HCEC 1CT (cell line): ENCODE measurements around the gene KCTD16.

Source experiments
- DNase-seq: peaks from one replicate; pipeline ENCODE4 v3.0.0-alpha.2; 2017

KCTD16 gene

DNA sequence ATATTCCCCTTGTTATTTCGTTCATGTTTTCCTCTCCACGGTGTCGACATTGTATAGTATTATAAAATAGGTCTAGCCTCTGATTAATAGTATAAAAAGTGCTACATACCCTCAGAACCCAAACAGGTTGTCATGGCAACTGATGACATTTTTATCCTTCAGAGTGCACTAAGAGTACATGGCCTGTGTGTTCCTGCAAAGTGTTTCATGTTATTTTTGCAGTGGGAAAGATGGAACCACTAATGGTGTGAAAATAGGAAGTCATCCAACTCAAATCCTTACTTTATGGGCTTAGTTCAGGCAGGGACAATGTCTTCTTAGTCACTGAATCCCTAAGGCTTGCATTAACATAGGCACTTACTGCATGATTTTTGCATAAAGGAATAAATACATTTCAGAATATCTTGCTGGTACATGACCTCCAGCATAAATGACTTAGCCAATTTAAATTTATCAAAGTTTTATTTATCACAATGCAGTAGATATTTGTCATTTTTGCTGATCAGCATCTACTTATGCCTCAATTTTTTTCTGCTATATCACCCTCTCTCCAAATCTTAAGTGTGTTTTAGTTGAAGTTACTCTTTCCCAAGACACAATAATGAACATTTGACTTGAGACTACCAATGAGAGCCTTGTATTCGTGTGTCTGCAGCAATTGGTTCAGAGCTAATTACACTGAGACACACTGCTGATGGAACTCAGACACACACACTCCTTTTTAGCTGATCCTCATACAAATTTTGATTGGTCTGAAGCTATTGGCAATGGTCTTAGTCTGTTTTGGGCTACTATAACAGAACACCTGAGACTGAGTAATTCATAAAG lies 243.7 kb downstream of the KCTD16 start:
- no peak for DNase-seq

DNA sequence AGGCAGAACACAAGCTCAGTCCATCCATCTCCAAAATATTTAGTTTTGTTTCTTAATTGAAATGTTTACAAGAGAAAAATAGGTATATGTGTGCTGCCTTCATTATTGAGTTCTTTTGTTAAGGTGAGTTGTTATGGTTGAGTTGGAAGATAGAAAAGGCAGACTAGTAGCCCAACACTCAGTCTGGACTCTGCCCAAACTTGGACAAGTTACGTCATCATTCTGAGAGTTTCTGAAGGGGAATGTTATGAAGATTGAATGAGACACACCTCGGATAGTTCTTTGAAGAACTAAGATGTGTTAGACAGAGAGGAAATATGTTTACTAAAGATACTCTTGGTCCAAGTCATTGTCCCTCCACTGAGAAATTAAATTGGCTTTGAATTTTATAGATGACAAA lies 245.5 kb downstream of the KCTD16 start:
- no peak for DNase-seq

DNA sequence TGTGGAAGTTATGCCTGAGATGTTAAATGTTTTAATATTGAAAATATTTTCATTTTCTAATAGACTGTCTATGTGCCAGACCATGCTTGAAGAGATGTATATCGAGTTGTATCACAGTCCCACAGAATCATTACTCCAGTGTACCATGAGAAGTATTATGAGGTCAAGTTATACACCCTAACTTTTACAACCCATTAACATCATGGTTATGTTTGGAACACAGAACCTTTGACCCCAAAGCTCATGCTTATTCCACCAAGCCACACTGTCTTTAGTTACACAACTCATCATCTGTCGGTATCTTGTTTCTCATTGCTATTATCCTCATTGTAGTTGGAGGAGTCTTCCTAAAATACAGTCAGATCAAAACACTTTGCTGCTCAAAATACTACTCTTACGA lies 248.0 kb downstream of the KCTD16 start:
- DNase-seq: no peak

DNA sequence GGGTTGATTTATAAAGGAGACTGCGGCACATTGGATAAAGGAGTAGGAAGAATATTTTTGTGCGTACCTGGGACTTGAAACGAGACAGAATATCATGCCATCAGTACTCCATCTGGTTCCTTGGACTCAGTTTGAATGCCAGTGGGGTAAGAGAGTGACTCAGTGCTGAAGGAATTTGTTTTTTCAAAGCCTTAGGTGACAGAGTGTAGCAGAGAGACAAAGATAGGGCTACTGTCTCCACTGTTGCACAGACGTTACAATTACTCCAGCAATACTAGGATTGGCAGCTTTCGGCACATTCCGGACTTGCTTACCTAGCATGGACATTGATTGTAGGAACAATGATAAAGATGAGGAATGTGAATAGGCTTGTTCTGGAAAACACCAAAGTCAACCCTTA lies 250.7 kb downstream of the KCTD16 start:
- DNase-seq: peak; percentile 4

DNA sequence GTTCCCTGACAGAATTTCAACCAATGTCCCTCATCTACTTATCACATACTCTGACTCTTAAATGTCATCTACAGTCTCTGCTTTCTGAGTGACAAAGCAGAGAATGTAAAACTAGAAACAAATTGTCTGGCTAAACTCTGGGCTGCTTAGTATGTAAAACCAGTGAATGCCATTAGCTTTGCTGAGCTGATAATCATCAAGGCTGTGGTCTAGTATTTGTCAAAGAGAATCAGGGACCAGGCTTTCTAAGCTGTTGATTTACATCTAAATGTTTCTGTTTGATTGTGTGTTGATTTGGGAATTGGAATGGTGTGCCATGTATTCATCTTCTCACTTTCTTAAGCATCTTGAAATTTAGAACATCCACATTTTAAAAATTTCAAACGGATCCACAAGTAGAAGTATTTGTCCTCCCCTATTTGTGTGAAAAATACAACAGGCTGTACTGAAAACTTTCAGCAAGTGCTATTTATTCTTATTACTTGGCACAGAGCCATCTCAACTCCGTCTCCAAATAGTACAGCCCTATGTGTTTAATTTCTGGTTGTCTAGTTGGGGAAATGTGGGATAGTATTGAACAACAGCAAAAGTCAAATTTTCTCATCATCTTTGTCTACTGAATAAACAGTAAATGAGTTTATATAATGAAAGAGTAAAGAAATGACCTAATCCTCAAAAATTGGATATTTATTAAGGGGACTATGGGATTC lies 251.5 kb downstream of the KCTD16 start:
- no peak for DNase-seq

DNA sequence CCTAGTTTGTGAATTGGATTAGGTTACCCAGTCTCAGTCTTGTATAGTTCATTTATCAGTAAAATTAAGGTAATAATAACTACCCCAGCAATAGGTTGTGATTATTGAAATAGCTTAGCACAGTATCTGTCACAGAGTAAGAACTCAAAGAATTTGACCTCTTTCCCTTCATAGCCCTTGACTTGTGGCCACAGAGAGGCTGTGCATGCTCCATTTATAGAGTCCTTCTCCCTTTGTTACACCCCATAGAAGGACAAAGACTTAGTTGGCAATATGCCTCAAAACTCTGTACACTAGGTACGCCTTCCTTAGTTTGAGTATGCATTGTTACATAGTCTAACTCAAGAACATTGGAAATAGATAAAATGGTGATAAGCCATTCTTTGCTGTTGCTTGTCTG lies 257.2 kb downstream of the KCTD16 start:
- DNase-seq: no peak

DNA sequence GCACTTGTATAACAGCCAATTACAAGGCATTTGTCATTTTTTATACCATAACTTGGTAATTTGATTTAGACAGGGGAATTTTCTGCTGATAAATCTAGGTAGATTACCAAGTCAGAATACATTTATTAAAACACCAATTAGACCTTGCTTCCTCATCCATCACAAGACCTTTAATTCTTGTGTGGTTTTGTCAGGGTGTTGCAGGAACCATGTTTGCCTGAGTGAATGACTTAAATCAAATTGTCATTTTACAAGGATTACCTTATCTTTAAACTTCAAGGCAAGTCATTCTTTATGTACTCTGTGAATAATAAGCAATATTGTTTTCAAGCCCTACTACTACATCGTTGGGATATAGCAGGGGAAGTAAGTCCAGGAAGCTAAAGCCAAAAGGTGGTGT lies 257.7 kb downstream of the KCTD16 start:
- DNase-seq: no peak

DNA sequence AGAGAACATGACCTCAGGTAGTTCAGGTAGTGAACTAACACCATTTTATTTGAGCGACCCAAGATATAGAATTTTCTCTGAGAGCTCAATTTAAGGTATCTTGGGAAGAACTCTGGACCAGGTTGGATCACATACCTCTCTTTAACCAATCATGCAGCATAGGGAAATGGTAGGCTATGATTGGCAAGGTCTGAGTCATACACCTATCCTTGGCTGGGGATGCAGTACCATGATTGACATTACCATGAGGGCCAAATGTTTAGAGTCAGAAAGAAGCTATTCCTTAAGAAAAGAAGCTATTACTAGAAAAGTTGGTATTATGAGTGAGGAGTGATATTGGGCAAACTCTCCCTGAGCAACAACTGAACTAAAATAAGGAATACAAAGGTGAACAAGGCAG lies 258.7 kb downstream of the KCTD16 start:
- no peak for DNase-seq

DNA sequence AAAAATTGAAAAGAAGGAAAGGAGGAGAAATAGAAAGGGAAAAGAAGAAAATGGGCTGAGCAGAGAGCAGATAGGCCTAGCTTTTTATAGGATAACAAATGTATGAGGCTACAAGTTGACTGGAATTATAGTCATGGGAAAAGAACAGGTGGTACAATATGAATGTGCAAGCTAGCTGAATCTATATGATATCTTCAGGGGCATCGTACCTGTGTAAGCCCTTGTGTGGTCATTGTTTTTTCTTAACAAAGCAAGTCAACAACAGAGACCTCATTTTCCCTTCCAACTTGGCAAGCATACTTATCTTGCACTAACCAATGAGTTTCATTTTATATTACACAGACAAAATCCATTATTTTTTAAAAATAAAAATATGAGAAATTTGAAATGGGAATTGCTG lies 259.2 kb downstream of the KCTD16 start:
- DNase-seq: no peak

DNA sequence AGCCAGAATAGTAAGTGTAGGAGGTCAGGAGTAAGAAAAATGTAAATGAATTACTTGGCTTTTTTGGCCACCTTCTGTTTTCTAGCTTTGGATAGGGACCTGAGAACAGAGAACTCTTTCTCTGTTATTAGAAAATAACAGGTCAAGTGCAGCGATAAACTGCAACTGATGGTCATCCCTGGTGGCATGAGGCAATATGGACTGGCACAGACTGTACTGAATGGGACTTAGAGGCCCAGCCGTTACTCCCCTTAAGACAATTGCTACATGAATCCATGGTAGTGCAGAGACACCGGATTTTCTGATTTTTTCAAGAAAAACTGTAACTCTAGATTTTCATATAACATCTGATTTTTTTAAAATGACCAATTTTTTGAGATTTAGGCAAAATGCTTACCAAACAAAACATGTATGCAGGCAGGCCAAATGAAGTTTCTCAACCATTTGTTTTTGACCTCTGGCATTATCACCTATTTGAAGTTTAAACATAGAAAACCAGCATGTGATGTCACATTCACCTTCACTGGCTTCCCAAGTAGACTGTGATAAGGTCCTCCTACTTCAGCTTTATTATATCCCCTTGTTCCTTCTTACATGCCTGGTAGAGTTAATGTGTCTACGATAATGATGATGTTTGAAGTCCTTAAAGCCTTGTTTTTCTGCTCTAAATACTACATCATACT lies 262.6 kb downstream of the KCTD16 start:
- no peak for DNase-seq

DNA sequence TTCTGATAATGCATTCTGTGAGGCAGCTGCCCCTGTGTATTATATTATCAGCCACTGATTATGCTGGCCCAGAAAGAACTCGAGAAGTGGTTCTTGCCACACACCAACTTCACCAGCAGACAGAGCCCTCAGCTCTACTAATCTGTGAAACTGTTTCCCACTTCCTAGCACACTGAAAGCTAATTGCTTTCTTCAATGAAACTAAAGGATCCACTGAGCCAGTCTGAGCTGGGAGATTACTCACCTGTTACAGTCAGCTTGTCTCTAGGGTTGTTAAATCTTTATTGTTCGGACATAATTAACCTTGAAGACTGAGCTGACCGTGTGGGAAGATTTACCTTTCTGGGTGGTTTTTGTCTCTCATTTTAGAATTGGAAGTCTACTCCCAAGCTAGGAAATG lies 263.2 kb downstream of the KCTD16 start:
- DNase-seq: no peak

DNA sequence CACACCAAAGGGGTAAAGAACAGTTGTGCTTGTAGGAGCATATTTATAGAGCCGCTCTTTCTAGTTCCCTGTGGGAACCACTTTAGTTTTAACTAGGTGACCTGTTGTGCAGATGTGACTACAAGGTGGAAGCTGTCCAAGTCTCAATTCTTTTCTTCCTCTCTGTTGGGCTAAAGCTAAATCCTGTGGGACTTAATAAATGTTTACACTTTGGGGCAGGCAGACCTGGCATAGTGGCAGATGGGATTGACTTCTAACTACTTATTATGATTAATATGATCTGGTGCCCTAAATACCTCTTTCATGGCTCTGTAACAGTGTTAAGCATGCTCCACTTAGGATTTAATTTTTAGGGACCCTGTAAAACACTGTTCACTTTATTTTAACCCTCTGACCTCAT lies 265.3 kb downstream of the KCTD16 start:
- DNase-seq: no peak

DNA sequence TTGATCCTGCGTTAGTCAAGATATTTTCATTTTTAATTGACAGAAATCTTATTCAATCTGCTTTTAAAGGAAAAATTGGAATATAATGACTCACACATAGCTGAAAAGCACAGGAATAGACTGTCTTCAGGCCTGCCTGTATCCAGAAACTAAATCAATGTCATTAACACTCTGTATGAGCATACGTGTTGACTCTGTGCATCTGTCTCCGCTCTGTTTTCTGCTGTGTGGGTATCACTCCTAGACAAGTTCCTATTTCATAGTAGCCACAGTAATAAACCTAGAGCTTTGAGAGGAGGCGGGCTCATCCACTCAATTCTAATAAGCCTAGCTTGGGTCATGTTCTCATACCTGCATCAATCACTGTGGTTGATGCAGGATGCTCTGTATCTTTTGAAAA lies 267.6 kb downstream of the KCTD16 start:
- no peak for DNase-seq

DNA sequence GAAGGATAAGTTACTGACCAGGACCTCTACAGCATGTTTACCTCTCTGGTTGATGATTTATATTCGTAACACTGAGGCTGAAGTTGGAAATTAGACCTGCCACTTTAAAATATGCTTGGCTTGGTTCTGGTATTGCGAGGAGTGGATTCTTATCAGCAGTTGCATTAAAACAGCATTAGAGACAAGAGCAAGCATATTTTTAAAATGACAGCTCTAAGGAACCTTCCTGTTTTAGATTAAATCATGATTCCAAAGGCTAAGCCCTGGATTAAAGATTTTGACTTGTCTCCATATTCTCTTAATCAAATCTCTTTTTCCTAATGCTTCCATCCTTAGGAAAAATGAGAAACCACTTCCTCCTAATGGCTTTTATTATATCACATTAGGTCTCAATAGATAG lies 277.8 kb downstream of the KCTD16 start:
- no peak for DNase-seq

DNA sequence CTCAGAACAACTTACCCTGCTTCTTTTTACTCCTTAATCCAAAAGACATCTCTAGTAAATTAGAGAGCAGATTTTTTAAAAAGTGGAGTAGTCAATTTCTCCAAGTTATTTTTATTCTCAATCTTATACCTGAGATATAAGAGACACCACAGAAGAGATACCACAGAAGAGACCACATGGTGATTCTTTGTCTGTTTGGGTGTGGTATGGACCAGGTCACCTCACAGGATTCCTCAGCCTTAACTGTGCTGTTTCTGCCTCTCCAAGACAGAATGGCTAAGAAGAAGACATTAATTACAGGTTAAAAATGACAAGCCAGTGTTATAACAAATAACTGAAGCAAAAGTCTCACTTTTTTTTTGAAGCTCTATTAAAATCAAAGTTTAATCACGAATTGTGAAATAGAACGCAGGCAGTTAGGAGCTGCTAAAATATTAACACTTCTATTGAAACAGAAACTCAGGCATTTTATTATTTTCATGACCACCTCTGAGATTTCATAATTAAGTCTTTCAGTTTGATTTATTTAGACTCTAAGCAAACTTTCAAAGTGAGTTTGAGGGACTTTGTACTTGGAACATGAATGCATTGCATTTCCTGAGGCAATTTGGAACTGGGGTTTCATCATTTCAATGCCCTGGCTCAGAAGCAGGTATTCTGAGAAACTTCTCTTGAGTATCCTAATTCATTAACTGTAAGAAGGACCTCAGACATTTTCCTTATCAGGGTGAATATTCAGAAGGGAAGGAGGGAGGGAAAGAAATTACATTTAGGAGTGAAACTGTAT lies 280.7 kb downstream of the KCTD16 start:
- no peak for DNase-seq

DNA sequence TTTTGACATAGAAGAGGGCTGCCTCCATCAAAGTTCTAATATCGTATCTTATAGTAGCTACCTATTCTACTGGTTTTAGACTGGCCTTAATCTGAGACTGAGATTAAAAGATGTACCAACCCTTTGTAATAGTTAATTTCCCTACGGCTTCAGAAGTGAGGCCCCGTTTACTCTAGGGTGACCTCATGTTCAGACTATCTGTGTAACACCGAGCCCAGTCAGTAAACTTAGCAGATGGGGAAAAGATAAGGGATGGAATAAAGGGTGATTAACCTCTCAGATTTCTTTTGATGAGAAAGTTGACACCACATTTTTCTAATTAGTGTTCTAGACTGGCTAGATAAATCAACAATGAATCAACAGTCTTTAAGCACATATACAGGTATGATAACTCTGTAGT lies 283.1 kb downstream of the KCTD16 start:
- no peak for DNase-seq

DNA sequence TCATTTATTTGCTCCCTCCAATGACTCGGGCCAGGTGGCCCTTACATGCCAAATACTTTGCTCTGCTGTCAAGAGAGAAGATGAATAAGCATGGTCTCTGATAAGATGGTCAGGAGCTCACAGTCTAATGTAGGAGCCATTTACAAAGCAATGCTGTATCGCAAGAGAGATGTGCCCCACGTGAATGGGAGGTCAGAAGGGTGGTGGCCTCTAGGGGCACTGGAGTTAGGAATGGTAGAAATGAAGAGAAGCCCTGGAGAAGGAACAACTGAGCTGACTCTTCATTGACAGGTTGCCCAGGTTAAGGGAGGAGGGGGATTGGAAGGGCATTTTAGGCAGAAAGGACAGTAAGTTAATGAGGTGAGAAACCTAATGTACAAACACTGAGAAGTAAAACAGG lies 286.5 kb downstream of the KCTD16 start:
- DNase-seq: no peak

DNA sequence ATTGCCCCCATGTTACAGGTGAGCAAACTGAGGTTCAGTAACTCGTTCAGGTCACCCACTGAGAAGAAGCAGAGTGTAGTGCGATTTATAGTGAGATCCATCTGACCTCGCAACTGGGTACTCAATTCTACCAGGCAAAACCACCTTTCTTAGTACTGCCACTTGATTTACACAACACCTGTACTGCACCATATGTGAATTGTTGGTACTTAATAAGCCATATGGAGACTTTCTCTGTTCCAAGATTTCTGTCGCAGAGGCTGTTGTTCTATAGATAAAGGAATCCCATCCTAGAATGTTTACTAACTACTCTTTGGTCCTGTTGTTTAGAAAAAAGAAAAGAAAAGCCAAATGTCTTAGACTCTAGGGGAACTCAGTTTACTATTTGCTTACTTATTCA lies 287.5 kb downstream of the KCTD16 start:
- DNase-seq: no peak

DNA sequence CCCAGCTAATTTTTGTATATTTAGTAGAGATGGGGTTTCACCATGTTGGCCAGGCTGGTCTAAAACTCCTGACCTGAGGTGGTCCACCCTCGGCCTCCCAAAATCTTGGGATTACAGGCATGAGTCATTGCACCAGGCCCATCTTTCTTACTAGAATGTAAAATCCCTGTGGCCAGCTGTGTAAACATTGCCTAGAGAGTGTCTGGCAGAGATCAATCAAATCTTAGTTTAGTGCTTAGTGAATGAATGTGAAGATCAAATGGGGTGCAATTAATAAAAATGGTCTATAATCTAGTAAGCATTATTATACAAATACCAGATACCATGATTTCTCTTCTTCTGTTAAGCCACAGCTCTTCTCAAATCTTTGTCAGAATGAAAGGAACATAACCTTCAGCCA lies 289.9 kb downstream of the KCTD16 start:
- DNase-seq: no peak

DNA sequence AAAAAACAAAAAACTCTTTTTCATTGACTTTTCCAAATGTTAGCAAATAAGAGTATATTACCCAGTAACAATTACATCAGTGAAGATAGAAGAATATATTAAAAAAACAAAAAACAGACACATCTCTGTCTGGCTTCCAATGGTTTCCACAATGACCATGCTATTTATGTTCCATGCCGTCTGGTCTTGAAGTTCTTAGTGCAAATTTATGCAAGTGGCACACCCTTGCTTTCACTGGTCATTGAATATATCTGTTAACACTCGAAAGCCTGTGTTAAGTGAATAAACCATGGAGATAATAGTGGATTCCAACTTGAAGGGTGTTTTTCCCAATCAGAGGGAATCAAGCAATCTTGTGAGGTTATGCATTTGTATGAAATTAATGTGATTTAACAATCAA lies 291.9 kb downstream of the KCTD16 start:
- no peak for DNase-seq

DNA sequence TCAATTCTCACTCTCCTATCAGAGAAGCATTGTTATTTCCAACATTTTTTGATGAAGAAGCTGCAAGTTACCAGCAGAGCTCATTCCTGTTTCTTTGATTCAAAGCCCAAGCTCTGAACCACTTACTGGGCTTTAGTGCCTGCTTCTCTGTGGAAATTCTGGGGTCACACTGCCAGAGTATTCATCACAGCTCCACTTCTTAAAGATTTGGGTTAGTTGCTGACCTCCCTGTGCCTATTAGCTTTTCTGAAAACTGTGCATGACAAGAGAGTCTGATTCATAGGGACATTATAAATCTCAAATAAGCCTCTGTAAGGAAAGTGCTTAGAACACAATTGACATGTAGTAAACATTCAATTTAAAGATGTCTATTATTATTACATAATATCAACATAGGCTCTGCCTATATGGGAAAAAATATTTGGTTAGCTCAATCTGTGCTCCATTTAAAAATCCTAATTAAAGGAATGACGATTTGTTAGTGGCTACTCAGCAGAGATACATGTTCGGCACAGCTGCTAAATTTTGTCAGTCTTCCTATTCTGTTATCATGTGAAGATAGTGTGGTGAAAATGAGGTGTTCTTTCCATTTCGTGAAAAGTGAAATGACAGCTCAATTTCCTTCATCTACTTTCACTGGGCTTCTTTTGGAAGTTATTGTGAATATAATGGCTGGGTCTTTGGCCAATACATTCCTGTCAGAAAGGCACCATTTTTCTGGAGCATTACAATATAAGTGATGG lies 293.0 kb downstream of the KCTD16 start:
- DNase-seq: no peak

DNA sequence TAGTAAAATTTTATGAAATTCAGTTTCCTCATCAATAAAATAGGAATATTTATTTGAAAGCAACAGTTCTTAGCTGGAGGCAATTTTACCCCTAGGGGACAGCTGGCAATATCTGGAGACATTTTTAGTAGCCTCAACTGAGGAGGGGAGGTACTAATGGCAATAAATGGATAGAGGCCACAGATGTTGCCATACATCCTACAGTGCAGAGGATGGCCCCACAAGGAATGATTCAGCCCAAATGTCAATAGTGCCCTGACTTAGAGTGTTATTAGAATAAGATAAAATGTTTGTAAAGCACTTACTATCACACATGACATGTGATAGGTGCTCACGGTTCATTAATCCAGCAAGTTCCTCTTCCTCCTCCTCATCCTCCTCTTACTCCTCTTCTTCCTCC lies 293.6 kb downstream of the KCTD16 start:
- DNase-seq: no peak

DNA sequence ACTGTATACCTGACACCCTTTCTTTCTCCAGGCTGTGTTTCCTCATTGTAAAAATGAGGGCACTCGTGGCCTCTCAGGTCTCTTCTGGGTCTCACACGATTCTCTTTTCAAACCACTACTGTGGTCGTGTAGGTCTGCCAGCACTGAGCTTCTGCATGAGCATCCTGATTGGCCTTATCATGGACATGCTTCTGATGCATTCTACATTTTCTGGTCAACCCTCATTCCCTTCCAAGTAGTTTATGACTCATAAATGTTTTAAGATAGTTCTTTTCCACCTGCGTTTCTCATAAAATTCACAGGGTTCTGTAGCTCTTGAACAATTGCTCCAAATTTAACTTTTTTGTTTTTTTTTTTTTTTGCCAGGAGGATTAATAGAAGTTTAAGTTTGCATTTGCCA lies 294.8 kb downstream of the KCTD16 start:
- DNase-seq: no peak
